ENCODE measurements around the gene KHDRBS2.

Gene KHDRBS2

GRCh38 chr6:62035952-62036351 lies 250.1 kb downstream of the KHDRBS2 start:
- no peak for DNase-seq (ENCODE audit: low read depth, low spot score)

DNA sequence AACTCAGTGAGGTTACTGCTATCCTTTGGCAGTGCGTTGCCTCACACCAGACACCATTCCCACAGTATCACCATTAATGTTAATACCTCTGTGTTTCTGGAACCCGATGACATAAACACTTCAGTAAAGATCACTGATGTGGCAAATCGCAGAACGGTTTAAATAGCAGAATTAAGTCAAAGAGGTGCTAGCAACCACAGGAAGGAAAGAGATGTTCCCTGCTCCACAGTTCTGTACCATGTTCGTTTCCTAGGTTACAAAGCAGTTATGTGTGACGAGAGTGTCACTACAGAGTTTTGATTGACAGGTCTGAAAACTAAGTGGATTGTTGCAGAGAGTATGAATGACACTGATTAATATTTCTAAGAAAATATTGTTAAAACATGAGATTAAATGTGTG lies 272.3 kb downstream of the KHDRBS2 start:
- DNase-seq (ENCODE audit: low read depth, low spot score), result no peak

DNA sequence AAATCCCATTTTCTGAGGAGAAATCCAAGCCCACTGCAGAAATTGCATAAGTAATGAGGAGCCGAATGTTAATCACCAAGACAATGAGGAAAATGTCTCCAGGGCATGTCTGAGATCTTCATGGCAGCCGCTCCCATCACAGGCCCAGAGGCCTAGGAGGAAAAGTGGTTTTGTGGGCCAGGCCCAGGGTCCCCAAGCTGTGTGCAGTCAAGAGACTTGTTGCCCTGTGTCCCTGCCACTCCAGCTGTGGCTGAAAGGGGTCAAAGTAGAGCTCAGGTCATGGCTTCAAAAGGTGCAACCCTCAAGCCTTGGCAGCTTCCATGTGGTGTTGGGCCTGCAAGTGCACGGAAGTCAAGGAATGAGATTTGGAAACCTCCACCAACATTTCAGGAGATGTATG lies 276.6 kb downstream of the KHDRBS2 start:
- DNase-seq (ENCODE audit: low read depth, low spot score), result no peak

DNA sequence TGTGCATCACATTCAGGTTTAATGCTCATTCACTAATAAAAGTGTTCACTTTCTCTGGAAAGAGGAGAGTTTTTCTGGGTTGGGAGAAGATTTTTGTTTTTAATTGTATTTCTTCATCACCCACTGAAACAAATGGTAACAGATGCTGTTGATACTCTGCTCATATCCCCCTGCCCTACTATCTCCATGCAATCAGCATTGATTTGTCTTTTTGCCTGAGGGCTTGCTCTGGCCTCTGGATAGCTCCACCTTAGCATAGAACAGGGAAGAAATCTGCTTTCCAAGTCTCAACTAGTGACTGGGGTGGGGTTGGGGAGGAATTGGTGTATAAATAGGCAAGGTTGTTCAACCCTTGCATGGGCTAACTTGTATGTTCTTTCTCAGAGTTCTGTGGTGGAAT lies 296.4 kb downstream of the KHDRBS2 start:
- DNase-seq (ENCODE audit: low read depth, low spot score), result no peak

DNA sequence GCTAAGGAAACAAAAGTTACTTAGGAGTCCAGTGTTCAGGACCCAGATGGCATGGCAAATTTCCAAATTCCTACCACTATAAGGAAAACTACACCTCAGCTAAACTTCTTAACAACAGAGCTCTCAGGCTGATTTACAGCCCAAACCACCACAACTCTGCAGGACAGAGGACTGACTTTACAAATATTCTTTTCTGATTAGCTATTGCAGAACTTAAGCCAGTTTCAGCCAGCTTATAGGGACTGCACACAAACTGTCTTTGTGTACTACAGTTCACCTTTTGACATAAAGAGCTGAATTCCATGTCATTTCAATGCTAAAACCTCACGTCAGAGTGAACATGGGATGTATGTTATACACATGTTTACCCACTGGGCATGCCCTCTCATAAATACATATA lies 305.4 kb downstream of the KHDRBS2 start:
- no peak for DNase-seq (ENCODE audit: low read depth, low spot score)

DNA sequence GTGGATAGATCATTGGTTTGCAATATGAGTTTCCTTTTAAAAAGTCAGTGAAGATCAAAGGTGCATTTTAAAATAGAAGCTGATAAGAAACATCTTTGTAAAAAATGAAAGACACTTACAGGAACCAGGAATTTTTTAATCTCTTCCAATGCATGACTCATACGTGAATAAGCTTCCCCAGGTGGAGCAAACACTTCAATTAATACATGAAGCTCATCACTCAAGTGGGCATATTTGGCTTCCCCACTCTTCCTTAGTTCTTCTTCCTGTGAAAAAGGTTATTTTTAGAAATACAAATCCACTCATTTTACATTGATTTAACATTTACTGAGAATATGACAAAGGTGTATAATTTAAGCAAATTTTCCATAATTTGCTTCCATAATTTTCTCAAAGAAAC lies 308.1 kb downstream of the KHDRBS2 start:
- no peak for DNase-seq (ENCODE audit: low read depth, low spot score)

DNA sequence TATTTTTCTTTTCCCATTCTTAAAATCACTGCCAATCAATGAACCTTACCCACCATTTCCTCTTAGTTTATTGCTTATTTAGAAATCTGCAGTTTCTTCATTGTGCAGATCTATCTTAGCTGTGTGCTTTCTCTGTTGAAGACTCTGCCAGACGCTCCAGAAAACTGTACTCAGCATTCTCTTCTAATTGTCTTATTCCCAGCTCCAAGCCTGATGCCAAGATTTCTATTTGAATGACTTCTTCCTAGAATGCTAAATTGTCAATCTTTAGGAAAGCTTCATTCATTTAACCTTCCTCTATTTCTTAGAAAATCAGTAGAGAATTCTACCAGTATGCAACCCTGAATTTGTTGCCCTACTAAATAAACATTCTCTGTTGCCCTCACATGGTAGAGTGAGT lies 308.9 kb downstream of the KHDRBS2 start:
- DNase-seq (ENCODE audit: low read depth, low spot score), result no peak

DNA sequence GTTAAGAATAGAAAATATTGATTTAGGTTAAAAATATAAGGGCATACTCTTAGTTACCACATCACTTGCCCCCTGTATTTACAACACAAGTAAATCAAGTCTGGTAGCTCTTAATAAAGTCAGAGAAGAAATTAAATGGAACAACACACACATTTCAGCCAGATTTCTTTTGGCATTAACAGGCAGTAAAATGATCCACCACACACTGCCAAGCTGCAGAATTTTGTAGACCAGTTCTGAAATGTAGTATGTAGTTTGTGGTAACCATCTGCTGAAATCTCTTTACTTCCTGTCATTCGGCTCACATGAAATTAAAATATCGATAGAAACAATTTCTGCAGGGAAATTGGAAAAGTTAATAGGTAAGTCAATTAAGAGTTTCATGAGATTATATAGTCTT lies 326.8 kb downstream of the KHDRBS2 start:
- DNase-seq (ENCODE audit: low read depth, low spot score), result no peak

- DNase-seq (ENCODE audit: low read depth, low spot score), result no peak
These were observed 332.2 kb downstream of the KHDRBS2 start for GRCh38 chr6:61953851-61954250.

GRCh38 chr6:61951586-61951985 lies 334.4 kb downstream of the KHDRBS2 start:
- DNase-seq (ENCODE audit: low read depth, low spot score), result no peak

DNA sequence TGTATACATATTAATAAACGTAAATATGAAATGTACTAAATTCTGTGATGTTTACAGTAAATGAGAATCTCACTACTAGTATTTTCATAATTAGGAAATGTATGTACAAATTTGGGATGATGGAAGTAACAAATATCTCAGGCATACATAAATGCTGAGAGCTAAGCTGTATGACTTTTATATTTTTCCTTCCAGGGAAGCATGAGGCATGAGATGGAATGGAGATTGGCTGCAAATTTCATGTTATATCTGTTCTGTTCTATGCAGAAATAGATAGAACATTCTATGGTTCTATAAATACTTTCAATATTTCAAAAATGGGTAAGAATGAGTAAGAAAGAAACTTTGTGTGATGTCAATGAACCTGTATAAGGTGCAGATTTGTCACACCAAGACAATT lies 335.2 kb downstream of the KHDRBS2 start:
- no peak for DNase-seq (ENCODE audit: low read depth, low spot score)

DNA sequence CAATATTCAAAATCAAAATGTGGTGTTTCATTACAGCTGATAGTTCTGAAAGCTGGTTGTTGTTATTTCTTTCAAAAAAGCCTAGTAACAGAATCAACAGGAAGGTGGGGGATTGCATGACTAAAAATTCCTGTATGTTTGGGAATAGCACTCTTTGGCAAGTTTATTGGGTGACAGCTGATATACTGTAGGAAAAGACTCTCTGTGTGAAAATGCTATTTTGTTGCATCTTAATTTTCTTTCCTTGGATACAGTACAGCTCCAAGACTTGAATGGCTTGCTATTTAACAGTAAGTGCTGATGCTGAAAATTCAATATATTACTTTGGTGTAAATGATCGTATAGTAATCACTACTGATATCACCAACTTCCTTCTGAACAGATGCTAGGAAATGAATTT lies 336.1 kb downstream of the KHDRBS2 start:
- DNase-seq (ENCODE audit: low read depth, low spot score), result no peak

GRCh38 chr6:61949161-61949560 lies 336.9 kb downstream of the KHDRBS2 start:
- no peak for DNase-seq (ENCODE audit: low read depth, low spot score)

DNA sequence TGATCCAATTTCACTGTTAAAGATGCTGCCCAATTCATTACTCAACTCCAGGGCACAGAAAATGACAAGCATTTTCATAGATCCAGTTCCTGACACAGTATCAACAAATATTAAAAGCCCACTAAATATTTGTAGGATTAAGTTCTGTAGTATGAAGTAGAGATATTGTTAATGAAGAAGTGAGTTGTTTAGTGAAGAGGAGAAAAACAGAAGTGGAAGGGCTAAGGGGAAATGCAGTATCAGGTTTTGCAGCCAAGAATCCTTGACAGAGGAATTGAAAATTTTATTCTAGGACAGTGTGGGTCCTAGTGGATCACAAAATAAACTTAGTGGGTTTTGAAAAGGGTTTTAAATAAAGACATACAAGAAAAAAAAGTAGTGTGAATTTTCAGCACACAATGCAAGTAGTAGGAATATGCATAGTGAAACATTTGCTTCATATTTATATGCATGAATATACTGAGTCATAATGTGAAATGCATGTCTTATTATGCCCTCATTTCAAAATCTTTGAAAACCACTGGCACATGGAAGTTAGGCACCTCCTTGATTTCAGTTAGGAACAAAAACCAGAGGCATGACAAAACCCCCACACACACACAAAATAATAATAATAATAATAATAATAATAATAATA lies 338.6 kb downstream of the KHDRBS2 start:
- no peak for DNase-seq (ENCODE audit: low read depth, low spot score)

DNA sequence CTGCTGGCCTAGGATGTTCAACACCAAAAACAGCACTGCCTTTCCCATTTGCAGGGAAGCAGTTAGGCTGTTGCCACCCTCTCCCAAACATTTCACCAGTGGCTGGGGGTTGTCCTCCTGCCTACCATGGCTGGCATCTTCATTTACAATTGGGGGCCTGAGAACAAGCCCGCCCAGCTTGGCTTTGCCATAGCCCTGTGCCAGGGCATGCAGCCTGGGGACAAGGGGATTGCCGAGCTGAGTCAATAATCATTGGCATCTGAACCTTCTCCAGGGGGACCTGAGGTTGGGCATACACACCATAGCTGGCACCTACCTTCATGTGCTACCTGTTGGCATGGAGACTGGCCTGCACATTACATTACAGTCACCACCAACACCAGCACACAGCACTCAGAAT lies 345.1 kb downstream of the KHDRBS2 start:
- DNase-seq (ENCODE audit: low read depth, low spot score), result no peak

GRCh38 chr6:61935242-61935846 lies 350.7 kb downstream of the KHDRBS2 start:
- DNase-seq (ENCODE audit: low read depth, low spot score), result no peak

DNA sequence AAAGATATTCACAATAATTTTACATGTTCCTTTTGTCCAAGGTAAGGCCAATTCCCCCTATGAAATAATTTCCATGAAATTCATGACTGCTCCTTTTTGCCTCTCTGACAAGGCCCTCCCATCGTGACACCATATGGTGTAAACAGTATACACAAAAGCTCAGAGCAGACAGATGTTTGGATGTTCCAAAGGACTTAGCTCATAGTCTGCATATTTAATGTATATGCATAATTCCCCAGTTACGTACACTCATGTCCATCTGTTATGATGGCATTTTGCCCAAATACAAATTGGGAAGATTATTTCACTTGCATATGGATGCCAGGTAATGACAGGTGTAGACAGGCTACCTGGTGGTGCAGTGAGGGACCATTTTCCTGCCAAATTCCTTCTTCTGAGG lies 376.5 kb downstream of the KHDRBS2 start:
- DNase-seq (ENCODE audit: low read depth, low spot score), result no peak

DNA sequence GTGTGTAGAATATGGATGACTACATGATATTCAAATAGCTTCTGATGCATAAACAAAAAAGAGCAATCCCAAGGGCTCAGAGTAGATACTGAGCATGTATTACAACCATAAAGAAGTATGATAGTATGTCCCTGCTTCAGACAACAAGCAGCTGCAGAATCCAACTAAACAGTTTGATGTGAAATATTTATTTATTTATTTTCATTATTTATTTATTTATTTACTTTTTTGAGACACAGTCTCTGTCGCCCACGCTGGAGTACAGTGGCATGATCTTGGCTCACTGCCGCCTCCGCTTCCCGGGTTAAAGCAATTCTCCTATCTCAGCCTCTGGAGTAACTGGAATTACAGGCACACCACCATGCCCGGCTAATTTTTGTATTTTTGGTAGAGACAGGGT lies 384.3 kb downstream of the KHDRBS2 start:
- no peak for DNase-seq (ENCODE audit: low read depth, low spot score)

DNA sequence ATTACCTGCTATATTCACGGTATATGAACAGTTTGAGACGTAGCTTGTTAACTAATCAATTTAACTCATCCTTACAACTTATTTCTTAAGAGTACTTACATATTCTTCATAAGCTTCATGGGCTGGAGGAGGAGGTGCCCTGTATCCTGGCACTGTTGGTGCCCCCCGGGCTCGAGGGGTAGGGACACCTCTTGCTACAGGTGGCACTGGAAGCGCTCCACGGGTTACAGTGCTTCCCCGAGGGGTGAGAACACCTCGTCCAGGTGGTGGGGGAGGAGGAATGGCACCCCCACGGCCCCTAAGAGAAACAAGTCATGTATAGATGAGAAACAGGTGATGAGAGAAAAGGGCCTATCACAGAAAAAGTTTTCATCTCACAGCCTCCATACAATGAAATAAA lies 391.5 kb downstream of the KHDRBS2 start:
- no peak for DNase-seq (ENCODE audit: low read depth, low spot score)

DNA sequence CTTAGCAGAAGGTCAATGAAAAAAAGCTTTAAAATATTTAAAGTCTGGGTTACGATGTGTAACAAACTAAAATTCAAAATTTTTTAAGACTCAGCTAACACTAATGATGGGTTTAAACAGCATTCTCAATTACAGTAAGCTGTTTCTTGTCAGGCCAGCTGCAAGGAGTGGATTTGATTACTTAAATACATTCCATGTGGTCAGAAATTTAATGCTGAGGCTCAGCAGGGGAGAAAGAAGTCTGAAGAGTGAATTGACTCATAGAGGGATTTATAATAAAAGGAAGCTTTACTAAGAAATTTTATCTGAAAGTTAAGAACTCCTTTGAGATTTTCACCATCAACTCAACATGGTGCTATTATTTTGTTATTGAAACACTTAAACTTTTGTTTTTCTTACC lies 398.6 kb downstream of the KHDRBS2 start:
- no peak for DNase-seq (ENCODE audit: low read depth, low spot score)

DNA sequence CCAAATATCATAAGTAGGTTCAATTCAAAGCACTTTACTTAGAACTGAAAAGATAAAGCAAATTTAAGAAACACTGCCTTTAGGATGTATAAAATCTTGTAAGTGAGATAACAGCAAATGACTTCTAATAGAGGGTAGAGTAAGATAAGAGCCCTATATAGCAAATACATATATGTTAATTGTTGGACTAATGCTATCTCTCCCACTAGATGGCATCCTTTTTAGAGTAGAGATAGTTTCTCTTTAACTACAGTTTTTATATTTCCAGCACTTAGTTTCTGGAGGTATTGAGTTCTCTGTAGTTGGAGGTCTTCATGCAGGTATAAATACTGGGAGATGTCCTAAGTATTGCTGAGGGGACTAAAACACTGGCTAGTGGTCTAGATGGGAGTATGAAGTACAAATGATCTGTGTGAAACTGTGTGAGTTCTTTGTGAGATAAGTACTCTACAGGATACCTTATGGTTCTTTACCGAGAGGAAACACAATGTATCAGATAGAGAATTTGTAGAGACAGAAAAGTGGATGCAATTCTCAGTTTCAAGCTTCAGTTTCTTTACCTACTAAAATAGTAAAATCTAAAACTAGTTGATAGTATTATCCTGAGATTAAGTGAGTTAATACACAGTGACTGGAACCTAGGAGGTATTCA lies 399.3 kb downstream of the KHDRBS2 start:
- no peak for DNase-seq (ENCODE audit: low read depth, low spot score)

DNA sequence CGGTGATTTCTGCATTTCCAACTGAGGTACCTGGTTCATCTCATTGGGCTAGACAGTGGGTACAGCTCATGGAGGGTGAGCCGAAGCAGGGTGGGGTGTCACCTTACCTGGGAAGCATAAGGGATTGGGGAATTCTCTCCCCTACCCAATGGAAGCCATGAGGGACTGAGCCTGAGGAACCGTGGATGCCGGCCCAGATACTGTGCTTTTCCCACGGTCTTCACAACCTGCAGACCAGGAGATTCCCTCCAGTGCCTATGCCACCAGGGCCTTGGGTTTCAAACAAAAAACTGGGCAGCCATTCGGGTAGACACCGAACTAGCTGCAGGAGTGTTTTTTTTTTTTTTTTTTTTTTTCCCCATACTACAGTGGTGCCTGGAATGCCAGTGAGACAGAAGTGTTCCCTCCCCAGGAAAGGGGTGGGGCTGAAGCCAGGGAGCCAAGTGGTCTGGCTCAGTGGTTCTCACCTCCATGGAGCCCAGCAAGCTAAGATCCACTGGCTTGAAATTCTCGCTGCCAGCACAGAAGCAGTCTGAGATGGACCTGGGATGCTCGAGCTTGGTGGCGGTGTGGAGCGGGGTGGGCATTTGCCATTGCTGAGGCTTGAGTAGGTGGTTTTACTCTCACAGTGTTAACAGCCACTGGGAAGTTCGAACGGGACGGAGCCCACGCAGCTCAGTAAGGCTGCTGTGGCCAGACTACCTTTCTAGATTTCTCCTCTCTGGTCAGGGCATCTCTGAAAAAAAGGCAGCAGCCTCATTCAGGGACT lies 416.2 kb downstream of the KHDRBS2 start:
- DNase-seq (ENCODE audit: low read depth, low spot score), result no peak
